Left lung (tissue), 10 donors: ENCODE data around the gene MMP14. TPM values are rescaled to one million over a fixed set of nuclear protein-coding genes. Genes with fewer than 3 reads are reported as not detected.

Experiments
- ATAC-seq: fragments of 200-7000 bp; cut with Tn5 transposase; one replicate; pipeline ENCODE4 v1.9.1; 2020; ENCODE audit warnings: moderate library complexity
- DNase-seq, 4 donors: peaks; one replicate each; pipeline ENCODE4 v3.0.0-alpha.2; 2013 to 2020
- H3K27ac ChIP-seq, 2 donors: fragments of 200-600 bp; sonication (generic) in 1 of 2; one replicate each; pipeline versions ENCODE4 v1.5.0 to v1.8.0; 2020 to 2021
- H3K27me3 ChIP-seq, 2 donors: fragments of 200-600 bp; sonication (generic) in 1 of 2; one replicate each; pipeline versions ENCODE4 v1.5.0 to v1.8.0; 2020 to 2021
- H3K36me3 ChIP-seq, 2 donors: fragments of 200-600 bp; sonication (generic) in 1 of 2; one replicate each; pipeline versions ENCODE4 v1.5.0 to v1.8.0; 2020 to 2021
- H3K4me1 ChIP-seq, 2 donors: fragments of 200-600 bp; one replicate each; pipeline ENCODE4 v1.8.0; 2021
- H3K4me3 ChIP-seq, 2 donors: fragments of 200-600 bp; sonication (generic) in 1 of 2; one replicate each; pipeline versions ENCODE4 v1.5.0 to v1.8.0; 2020 to 2021; ENCODE audit warnings: mild to moderate bottlenecking in 1 of 2
- H3K9me3 ChIP-seq, 2 donors: fragments of 200-600 bp; sonication (generic) in 1 of 2; one replicate each; pipeline versions ENCODE4 v1.5.0 to v1.8.0; 2020 to 2021
- intact Hi-C, 2 donors: fragments of 100-400 bp; cut with DNase I; formaldehyde crosslinking; loops; one replicate each; pipeline versions ENCODE4 v1.11.2 to v1.14.2; 2022
- polyA plus RNA-seq, 6 donors: library from polyadenylated mRNA; unstranded; fragments of 120-200 nt; gene quantifications; one replicate each; pipeline ENCODE4 v1.2.1, GENCODE V29; 2013; ENCODE audit not compliant: insufficient read length in 6 of 6
- total RNA-seq, 2 donors: library from RNA; stranded (reverse); fragmentation: NEBNext Ultra II Directional; extraction: Animal tissue kit (Norgen Biotek cat#: 25700); gene quantifications; one replicate each; pipeline ENCODE4 v1.2.1, GENCODE V29; 2021
- TF ChIP-seq, protein P1 (sequence below), 2 donors: fragments of 200-600 bp; sonication (generic) in 1 of 2; IDR thresholded peaks; one replicate each; pipeline versions ENCODE4 v1.5.0 to v1.8.0; 2021; ENCODE audit warnings: antibody characterized with exemption in 2 of 2
- donor health status: DM: no; HTN: yes; CAD: no.
- donor health status: DM: no; HTN: no; CAD: no.

Gene MMP14
- total and polyA plus RNA-seq, 8 donors, result 169 to 225 (median 195) TPM

GRCh38 chr14:22897357-22897756, 61.0 kb downstream of the MMP14 start:
- H3K4me1 ChIP-seq, result peaks cover 0 to 10% of the 10 kb centered on the region in 2 donors
- TF ChIP-seq, protein P1, sequence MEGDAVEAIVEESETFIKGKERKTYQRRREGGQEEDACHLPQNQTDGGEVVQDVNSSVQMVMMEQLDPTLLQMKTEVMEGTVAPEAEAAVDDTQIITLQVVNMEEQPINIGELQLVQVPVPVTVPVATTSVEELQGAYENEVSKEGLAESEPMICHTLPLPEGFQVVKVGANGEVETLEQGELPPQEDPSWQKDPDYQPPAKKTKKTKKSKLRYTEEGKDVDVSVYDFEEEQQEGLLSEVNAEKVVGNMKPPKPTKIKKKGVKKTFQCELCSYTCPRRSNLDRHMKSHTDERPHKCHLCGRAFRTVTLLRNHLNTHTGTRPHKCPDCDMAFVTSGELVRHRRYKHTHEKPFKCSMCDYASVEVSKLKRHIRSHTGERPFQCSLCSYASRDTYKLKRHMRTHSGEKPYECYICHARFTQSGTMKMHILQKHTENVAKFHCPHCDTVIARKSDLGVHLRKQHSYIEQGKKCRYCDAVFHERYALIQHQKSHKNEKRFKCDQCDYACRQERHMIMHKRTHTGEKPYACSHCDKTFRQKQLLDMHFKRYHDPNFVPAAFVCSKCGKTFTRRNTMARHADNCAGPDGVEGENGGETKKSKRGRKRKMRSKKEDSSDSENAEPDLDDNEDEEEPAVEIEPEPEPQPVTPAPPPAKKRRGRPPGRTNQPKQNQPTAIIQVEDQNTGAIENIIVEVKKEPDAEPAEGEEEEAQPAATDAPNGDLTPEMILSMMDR (IDR thresholded peaks at IDR 0.05), result no peak
- no peak overlapping the region for H3K27ac ChIP-seq
- no peaks in the 10 kb centered on the region for H3K27me3 ChIP-seq
- intact Hi-C loops, result no loop called here
- no peak overlapping the region for H3K4me3 ChIP-seq
- ATAC-seq, result no peak
- H3K9me3 ChIP-seq, result no peaks in the 10 kb centered on the region
- no peak for DNase-seq
- peaks cover 0 to 43% of the 10 kb centered on the region in 2 donors for H3K36me3 ChIP-seq

Other genes with a start within 250 kb of the MMP14 start
- 100 to 1,000 TPM; 220 to 251 TPM for gene DAD1, start 247.4 kb upstream of the MMP14 start, total RNA-seq
- gene DAD1, start 247.4 kb upstream of the MMP14 start, polyA plus RNA-seq, result 100 to 1,000 TPM; 192 to 218 (median 199) TPM
- gene ABHD4, start 238.3 kb upstream of the MMP14 start, total RNA-seq, result 10 to 100 TPM; 33.6 to 51.0 TPM
- gene ABHD4, start 238.3 kb upstream of the MMP14 start, polyA plus RNA-seq, result 10 to 100 TPM; 32.4 to 41.3 (median 37.3) TPM
- not detected for gene OR6J1, start 192.2 kb upstream of the MMP14 start, total RNA-seq
- gene OR6J1, start 192.2 kb upstream of the MMP14 start, polyA plus RNA-seq, result under 1 TPM; 0.23 to 0.45 (median 0.34) TPM
- 10 to 100 TPM; 92.5 to 95.6 TPM for gene OXA1L, start 69.9 kb upstream of the MMP14 start, total RNA-seq
- 100 to 1,000 TPM; 134 to 153 (median 146) TPM for gene OXA1L, start 69.9 kb upstream of the MMP14 start, polyA plus RNA-seq
- gene SLC7A7, start 21.1 kb upstream of the MMP14 start, total RNA-seq, result 10 to 100 TPM; 41.2 to 67.6 TPM
- gene SLC7A7, start 21.1 kb upstream of the MMP14 start, polyA plus RNA-seq, result 10 to 100 TPM in 3 of 6 donors, 1 to 10 TPM in 3; 9.6 to 11.2 (median 9.9) TPM
- 10 to 100 TPM; 72.3 to 84.7 TPM for gene MRPL52, start 6.7 kb upstream of the MMP14 start, total RNA-seq
- 10 to 100 TPM; 57.0 to 86.9 (median 68.4) TPM for gene MRPL52, start 6.7 kb upstream of the MMP14 start, polyA plus RNA-seq
- 100 to 1,000 TPM; 141 to 147 TPM for gene LRP10, start 35.2 kb downstream of the MMP14 start, total RNA-seq
- 10 to 100 TPM; 49.3 to 60.4 (median 57.7) TPM for gene LRP10, start 35.2 kb downstream of the MMP14 start, polyA plus RNA-seq
- under 1 TPM; 0.29 to 0.73 TPM for gene REM2, start 46.6 kb downstream of the MMP14 start, total RNA-seq
- 1 to 10 TPM in 1 of 6 donors, under 1 TPM in 5; 0.56 to 1.3 (median 0.87) TPM for gene REM2, start 46.6 kb downstream of the MMP14 start, polyA plus RNA-seq
- 10 to 100 TPM; 64.9 to 81.8 TPM for gene RBM23, start 82.6 kb downstream of the MMP14 start, total RNA-seq
- 100 to 1,000 TPM in 5 of 6 donors, 10 to 100 TPM in 1; 96.3 to 133 (median 115) TPM for gene RBM23, start 82.6 kb downstream of the MMP14 start, polyA plus RNA-seq
- 10 to 100 TPM; 48.7 to 73.3 TPM for gene PRMT5, start 92.8 kb downstream of the MMP14 start, total RNA-seq
- 100 to 1,000 TPM; 105 to 143 (median 135) TPM for gene PRMT5, start 92.8 kb downstream of the MMP14 start, polyA plus RNA-seq
- 10 to 100 TPM; 47.6 to 51.4 TPM for gene HAUS4, start 120.5 kb downstream of the MMP14 start, total RNA-seq
- gene HAUS4, start 120.5 kb downstream of the MMP14 start, polyA plus RNA-seq, result 10 to 100 TPM; 60.1 to 82.6 (median 71.2) TPM
- gene AJUBA, start 146.0 kb downstream of the MMP14 start, total RNA-seq, result 10 to 100 TPM; 37.9 to 39.5 TPM
- gene AJUBA, start 146.0 kb downstream of the MMP14 start, polyA plus RNA-seq, result 10 to 100 TPM; 38.2 to 51.9 (median 41.9) TPM
- gene C14orf93, start 173.6 kb downstream of the MMP14 start, total RNA-seq, result 1 to 10 TPM; 8.3 TPM
- 10 to 100 TPM; 21.2 to 24.0 (median 21.6) TPM for gene C14orf93, start 173.6 kb downstream of the MMP14 start, polyA plus RNA-seq
- gene PSMB5, start 198.3 kb downstream of the MMP14 start, total RNA-seq, result 100 to 1,000 TPM; 114 to 140 TPM
- gene PSMB5, start 198.3 kb downstream of the MMP14 start, polyA plus RNA-seq, result 100 to 1,000 TPM; 174 to 199 (median 181) TPM
- not detected for gene PSMB11, start 205.6 kb downstream of the MMP14 start, total RNA-seq
- not detected for gene PSMB11, start 205.6 kb downstream of the MMP14 start, polyA plus RNA-seq
- gene CDH24, start 220.9 kb downstream of the MMP14 start, total RNA-seq, result 1 to 10 TPM; 6.1 to 9.2 TPM
- 10 to 100 TPM; 11.0 to 14.8 (median 11.8) TPM for gene CDH24, start 220.9 kb downstream of the MMP14 start, polyA plus RNA-seq